GM10266 (cell line): ENCODE measurements around the gene ISYNA1.

ENCODE experiments used
- DNase-seq: peaks from one replicate; pipeline ENCODE4 v3.0.0; 2012; ENCODE audit errors: extremely low spot score
- TF ChIP-seq, protein P1 (sequence below): IDR thresholded peaks from 2 replicates; pipeline ENCODE4 v1.5.1; 2012; ENCODE audit warnings: mild to moderate bottlenecking, low read depth; ENCODE audit not compliant: control insufficient read depth, insufficient read depth; ENCODE audit errors: missing control alignments

Gene ISYNA1

DNA sequence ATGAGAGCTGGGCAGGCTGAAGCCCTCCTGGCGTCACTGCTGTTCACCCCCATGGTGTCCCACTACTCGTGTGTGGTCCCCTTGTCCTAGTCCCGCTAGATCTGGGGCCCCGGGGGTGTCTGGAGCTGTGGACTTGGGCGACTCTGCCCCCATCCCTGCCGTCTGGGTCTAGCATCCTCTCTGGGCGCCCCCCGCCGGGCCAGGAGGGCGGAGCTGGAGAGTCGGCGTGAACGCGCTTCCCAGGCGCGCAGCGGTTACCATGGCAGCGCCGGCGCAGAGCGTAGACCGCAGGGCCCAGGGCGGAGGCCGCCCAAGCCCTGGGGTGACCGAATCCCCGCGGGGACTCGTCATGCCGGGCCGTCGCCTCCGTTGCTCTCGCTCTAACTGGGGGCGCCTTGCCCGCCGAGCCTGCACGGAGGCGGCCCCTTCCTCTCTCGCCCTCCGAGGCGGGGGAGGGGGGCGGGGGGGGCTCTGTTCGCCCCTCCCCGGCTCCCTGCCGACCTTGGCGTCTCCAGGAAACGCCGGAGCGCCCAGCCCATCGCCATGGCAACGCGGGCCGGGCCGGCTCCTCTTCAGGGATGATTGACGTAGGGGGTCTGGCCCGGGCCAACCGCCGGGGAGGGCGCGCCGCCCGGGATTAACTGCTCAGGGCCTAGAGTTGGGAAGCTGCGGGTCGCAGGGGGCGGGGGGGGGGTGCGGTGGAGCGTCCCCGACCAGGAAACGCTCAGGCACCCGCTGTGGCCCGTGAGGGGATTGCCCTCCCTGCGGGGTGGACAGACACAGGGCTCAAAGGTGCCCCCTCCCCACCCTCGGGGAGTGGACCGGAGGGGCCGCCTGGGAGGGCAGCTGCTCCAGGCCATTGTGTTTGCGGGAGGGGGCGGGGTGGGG lies 8.9 kb downstream of the ISYNA1 start:
- TF ChIP-seq, protein P1, sequence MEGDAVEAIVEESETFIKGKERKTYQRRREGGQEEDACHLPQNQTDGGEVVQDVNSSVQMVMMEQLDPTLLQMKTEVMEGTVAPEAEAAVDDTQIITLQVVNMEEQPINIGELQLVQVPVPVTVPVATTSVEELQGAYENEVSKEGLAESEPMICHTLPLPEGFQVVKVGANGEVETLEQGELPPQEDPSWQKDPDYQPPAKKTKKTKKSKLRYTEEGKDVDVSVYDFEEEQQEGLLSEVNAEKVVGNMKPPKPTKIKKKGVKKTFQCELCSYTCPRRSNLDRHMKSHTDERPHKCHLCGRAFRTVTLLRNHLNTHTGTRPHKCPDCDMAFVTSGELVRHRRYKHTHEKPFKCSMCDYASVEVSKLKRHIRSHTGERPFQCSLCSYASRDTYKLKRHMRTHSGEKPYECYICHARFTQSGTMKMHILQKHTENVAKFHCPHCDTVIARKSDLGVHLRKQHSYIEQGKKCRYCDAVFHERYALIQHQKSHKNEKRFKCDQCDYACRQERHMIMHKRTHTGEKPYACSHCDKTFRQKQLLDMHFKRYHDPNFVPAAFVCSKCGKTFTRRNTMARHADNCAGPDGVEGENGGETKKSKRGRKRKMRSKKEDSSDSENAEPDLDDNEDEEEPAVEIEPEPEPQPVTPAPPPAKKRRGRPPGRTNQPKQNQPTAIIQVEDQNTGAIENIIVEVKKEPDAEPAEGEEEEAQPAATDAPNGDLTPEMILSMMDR: peak; percentile 12
- peak; percentile 97 for DNase-seq

DNA sequence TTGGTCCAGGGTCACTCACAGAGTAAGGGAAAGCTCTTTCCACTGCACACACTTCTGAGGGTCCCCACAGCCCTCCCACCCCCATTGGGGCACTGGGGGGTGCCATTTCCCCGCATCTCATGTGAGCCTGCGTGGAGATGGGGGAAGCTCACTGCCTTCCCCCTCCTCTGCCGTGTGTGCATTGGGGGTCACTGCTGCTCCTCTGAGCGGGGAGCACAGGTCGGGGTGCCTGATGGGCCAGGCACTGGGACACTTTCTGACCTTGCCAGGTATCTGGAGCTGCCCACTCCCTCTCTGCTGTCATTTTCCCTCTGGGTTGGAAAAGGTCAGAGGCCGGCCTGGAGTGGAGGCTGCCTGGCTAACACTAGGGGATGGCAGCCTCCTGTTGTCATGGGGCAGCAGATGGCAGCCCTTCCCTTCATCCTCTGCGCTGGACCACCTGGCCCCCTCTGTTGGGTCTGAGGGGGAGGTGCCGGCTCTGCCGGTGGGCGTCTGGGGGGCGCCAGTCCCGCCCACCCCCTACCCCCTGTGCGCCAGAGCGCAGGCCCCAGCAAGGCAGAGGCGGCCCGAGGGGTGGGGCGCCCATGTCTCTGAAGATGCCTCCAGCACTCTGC lies 9.7 kb downstream of the ISYNA1 start:
- no peak for DNase-seq

DNA sequence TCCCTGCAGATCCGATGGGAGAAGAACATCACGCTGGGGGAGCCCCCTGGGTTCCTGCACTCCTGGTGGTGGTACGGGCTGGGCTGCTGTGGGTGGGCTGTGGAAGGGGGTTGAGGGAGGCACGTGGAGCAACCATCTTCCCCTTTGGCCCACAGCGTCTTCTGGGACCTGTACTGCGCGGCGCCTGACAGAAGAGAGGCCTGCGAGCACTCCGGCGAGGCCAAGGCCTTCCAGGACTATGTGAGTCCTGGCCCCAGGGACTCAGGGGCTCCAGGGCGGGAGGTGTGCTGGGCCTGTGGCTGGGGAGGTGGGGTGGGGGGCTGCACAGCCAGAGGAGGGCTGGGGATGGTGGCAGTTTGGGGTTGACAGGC lies 10.2 kb downstream of the ISYNA1 start:
- TF ChIP-seq, protein P1: no peak
- no peak for DNase-seq

More for the DNA sequence above, 9.7 kb downstream of the ISYNA1 start:
- TF ChIP-seq, protein P1: no peak

DNA sequence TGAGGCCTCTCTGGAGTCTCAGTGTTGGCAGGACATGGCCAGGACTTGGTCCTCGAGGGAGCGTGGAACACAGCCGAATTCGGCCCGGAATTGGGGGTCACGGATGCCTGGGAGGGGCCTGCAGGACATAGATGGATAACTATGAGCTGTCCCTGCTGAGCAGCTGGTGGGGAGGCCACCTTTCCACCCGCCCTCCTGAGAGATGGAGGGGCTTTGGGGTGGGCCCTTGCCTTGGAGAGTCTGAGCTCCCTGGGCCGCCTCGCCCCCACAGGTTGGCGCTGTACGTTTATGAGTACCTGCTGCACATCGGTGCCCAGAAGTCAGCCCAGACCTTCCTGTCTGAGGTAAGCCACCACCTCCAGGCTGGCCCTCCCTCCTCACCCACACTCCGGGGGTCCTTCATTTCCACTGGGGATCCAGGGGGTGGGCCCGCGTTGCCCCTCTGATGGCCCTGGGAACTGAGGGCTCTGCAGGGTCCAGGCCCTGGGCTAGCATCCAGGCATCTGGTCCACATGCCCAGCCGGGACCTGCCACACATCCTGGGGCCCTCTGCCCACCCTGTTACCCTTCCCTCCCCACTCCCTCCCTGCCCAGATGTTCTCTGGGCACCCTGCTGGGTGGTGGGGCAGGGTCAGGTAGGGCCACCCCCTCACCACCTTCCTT lies 10.7 kb downstream of the ISYNA1 start:
- TF ChIP-seq, protein P1: no peak
- DNase-seq: no peak

DNA sequence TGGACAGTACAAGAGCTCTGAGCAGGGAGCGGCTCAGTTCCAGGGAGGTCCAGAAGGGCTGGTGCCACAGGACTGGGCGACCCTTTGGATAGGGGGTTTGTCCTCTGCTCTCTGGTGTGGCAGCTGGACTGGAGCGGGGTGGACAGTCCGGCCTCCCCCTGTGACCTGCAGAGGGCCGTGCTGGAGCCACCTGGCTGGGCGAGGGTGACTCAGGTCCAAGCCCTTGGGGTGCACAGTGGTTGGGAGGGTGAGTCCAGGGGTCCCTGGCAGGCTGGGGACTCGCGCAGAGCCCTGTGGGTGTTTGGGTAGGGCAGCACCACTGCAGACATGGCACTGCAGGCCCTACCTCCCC lies 11.5 kb downstream of the ISYNA1 start:
- TF ChIP-seq, protein P1: no peak
- no peak for DNase-seq

DNA sequence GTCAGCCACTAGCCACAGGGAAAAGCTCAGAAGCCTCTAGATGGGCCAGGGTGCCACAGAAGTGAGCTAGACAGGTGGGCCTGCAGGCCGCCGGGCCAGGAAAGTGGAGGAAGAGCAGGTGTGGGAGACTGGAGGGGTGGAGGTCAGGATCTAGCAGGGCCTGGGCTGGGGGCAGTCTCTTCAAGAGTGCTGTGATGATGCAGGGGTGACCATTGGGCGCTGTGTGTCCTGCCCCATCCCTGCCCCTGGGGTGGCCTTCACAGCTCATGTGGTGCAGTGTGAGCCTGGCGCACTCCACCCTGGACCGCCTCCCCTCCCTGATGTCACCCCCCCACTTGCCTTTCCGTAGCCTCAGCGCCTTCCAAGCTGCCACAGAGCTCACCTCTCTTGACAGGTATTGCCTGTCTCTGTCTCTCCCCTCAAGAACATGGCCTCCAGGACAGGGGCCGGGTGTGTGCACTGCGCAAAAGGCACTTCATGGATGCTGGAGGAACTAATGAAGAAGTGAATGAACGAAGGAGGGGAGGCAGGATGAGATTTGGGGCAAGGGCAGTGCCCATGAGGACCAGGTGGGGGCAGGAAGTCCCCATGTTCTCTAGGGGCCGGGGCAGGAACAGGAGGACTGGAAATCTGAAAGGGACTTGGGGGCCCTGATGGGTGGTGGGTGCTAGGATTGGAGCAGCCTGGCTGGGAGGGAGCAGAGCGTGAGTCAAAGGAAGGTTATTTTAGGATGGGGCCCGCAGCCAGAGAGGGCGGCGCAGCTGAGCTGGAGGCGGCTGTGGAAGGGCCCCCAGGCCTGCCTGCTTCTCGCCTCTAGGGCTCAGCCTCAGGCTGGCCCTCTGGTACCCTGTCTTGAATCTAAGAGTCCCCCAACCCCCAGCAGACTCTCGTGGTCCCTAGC lies 12.2 kb downstream of the ISYNA1 start:
- DNase-seq: no peak
- TF ChIP-seq, protein P1: no peak
